ENCODE data around the gene FFAR3.

FFAR3 gene

DNA sequence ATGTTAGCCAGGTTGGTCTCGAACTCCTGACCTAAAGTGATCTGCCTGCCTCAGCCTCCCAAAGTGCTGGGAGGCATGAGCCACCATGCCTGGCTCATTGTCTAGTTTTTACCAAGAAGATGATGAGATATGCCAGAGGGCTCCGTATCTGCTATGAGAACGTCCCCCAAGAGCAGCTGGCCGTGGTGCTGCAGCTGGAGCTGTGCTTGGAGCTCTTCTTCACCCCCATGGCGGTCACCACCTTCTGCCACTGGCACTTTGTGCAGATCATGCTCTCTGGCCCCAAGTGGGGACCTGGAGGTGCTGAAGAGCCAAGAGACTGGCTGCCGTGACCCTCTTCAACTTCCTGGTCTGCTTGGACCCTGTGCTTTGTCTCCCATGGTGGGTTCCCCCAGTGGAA is 49.4 kb downstream of the FFAR3 start:
- TF ChIP-seq SPI1 (IDR thresholded peaks at IDR 0.05; ENCODE audit: borderline replicate concordance, low read depth) (no peak), POLR2AphosphoS5 (IDR thresholded peaks at IDR 0.05; ENCODE audit: low read depth) (no peak)
- TF ChIP-seq, protein P1, sequence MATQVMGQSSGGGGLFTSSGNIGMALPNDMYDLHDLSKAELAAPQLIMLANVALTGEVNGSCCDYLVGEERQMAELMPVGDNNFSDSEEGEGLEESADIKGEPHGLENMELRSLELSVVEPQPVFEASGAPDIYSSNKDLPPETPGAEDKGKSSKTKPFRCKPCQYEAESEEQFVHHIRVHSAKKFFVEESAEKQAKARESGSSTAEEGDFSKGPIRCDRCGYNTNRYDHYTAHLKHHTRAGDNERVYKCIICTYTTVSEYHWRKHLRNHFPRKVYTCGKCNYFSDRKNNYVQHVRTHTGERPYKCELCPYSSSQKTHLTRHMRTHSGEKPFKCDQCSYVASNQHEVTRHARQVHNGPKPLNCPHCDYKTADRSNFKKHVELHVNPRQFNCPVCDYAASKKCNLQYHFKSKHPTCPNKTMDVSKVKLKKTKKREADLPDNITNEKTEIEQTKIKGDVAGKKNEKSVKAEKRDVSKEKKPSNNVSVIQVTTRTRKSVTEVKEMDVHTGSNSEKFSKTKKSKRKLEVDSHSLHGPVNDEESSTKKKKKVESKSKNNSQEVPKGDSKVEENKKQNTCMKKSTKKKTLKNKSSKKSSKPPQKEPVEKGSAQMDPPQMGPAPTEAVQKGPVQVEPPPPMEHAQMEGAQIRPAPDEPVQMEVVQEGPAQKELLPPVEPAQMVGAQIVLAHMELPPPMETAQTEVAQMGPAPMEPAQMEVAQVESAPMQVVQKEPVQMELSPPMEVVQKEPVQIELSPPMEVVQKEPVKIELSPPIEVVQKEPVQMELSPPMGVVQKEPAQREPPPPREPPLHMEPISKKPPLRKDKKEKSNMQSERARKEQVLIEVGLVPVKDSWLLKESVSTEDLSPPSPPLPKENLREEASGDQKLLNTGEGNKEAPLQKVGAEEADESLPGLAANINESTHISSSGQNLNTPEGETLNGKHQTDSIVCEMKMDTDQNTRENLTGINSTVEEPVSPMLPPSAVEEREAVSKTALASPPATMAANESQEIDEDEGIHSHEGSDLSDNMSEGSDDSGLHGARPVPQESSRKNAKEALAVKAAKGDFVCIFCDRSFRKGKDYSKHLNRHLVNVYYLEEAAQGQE (IDR thresholded peaks at IDR 0.05; ENCODE audit: insufficient replicate concordance, low read depth), result peak; percentile 77
- TF ChIP-seq, protein P2, sequence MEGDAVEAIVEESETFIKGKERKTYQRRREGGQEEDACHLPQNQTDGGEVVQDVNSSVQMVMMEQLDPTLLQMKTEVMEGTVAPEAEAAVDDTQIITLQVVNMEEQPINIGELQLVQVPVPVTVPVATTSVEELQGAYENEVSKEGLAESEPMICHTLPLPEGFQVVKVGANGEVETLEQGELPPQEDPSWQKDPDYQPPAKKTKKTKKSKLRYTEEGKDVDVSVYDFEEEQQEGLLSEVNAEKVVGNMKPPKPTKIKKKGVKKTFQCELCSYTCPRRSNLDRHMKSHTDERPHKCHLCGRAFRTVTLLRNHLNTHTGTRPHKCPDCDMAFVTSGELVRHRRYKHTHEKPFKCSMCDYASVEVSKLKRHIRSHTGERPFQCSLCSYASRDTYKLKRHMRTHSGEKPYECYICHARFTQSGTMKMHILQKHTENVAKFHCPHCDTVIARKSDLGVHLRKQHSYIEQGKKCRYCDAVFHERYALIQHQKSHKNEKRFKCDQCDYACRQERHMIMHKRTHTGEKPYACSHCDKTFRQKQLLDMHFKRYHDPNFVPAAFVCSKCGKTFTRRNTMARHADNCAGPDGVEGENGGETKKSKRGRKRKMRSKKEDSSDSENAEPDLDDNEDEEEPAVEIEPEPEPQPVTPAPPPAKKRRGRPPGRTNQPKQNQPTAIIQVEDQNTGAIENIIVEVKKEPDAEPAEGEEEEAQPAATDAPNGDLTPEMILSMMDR (IDR thresholded peaks at IDR 0.05; ENCODE audit: insufficient read depth, low read length), result no peak
- H3K27me3 ChIP-seq (ENCODE audit: insufficient read depth, poor library complexity, severe bottlenecking), result peaks cover 3% of the 10 kb centered on the region
- no peak overlapping the region for H3K4me3 ChIP-seq (replicated peaks; ENCODE audit: insufficient read depth, low read length)
- DNase-seq (ENCODE audit: low read depth in 1 of 2, low spot score in 1 of 2), result no peak
- no peak overlapping the region for H3K27ac ChIP-seq (replicated peaks)

- peaks cover 3% of the 10 kb centered on the region for H3K27me3 ChIP-seq (ENCODE audit: insufficient read depth, poor library complexity, severe bottlenecking)
- TF ChIP-seq, protein P1 (IDR thresholded peaks at IDR 0.05; ENCODE audit: insufficient replicate concordance, low read depth), result no peak
- TF ChIP-seq GABPA (IDR thresholded peaks at IDR 0.05; ENCODE audit: low read depth) (no peak), POLR2AphosphoS5 (IDR thresholded peaks at IDR 0.05; ENCODE audit: low read depth) (no peak), SPI1 (IDR thresholded peaks at IDR 0.05; ENCODE audit: borderline replicate concordance, low read depth) (no peak)
- TF ChIP-seq, protein P2 (IDR thresholded peaks at IDR 0.05; ENCODE audit: insufficient read depth, low read length), result no peak
- H3K27ac ChIP-seq (replicated peaks), result no peak overlapping the region
- H3K4me3 ChIP-seq (replicated peaks; ENCODE audit: insufficient read depth, low read length), result no peak overlapping the region
- no peak for DNase-seq (ENCODE audit: low read depth in 1 of 2, low spot score in 1 of 2)
Observed at GRCh38 chr19:35408284-35409171, 50.3 kb downstream of the FFAR3 start.

DNA sequence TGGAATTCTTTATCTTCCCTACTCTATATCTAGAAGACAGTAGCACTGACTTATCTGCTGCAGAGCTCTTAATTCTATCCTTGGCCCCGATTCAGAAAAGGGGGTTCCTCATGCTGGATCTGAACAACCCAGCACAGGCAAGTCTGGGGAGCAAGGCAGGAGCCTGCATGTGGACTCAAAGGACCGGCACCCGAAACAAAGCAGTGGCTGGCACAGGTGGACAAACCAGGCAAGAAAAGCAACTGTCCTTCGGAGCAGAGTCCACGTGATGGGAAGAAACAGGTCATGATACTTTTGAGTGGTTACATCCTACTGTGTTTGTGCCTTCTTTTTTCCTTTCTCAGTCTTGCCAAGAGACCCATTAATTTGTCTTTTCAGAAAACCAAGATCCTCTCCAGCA is 50.9 kb downstream of the FFAR3 start:
- DNase-seq (ENCODE audit: low read depth in 1 of 2, low spot score in 1 of 2), result no peak

More for the DNA sequence above, 50.9 kb downstream of the FFAR3 start:
- Histone ChIP-seq H3K4me3 (replicated peaks; ENCODE audit: insufficient read depth, low read length) (no peak overlapping the region), H3K27ac (replicated peaks) (no peak overlapping the region), H3K27me3 (ENCODE audit: insufficient read depth, poor library complexity, severe bottlenecking) (peaks cover 3% of the 10 kb centered on the region)
- TF ChIP-seq, protein P2 (IDR thresholded peaks at IDR 0.05; ENCODE audit: insufficient read depth, low read length), result no peak
- no peak for TF ChIP-seq SPI1 (IDR thresholded peaks at IDR 0.05; ENCODE audit: borderline replicate concordance, low read depth)
- TF ChIP-seq POLR2AphosphoS5 (IDR thresholded peaks at IDR 0.05; ENCODE audit: low read depth), result no peak
- TF ChIP-seq GABPA (IDR thresholded peaks at IDR 0.05; ENCODE audit: low read depth), result no peak
- TF ChIP-seq, protein P1 (IDR thresholded peaks at IDR 0.05; ENCODE audit: insufficient replicate concordance, low read depth), result no peak
